Keratinocyte (primary cell): ENCODE results near the gene UBQLN4.

Experiments
- CTCF ChIP-seq, 3 experiments: IDR thresholded peaks in 1 of 3; conservative IDR thresholded peaks in 1 of 3; optimal IDR thresholded peaks in 1 of 3; 2 replicates in 2 of 3; 3 replicates in 1 of 3; pipeline versions ENCODE3 to v1.5.1; 2011; ENCODE audit warnings: low read length in 3 of 3, mild to moderate bottlenecking in 3 of 3, moderate library complexity in 2 of 3, control low read depth in 1 of 3, inconsistent platforms in 1 of 3; ENCODE audit not compliant: insufficient read depth in 2 of 3; ENCODE audit errors: extremely low read depth in 1 of 3
- EZH2 ChIP-seq: IDR thresholded peaks from one replicate; pipeline ENCODE4 v1.6.1; 2012; ENCODE audit warnings: inconsistent platforms, mild to moderate bottlenecking, low read length, moderate library complexity

GRCh38 chr1:155993595-155993994 is 60.0 kb downstream of the UBQLN4 start:
- TF ChIP-seq CTCF (optimal IDR thresholded peaks at IDR 0.05 in 1 of 3, IDR thresholded peaks at IDR 0.05 in 1 of 3, conservative IDR thresholded peaks at IDR 0.05 in 1 of 3; ENCODE audit: extremely low read depth in 1 of 3, insufficient read depth in 2 of 3, low read length in 3 of 3) (no peak), EZH2 (no peak)
